ENCODE measurements around the gene GK. TPM values are rescaled to one million over a fixed set of nuclear protein-coding genes. Genes with fewer than 3 reads are reported as not detected.
"Not testable (repeated sequence)": the region's sequence is repeated elsewhere in the genome, so short reads cannot be mapped to it uniquely, and the experiment has no call there.

The GK gene
- total RNA-seq, 1 donor from 2014 or later, result 71.1 TPM

GRCh38 chrX:30635630-30636029 lies 17.6 kb upstream of the GK start:
- H3K4me3 Mint-ChIP-seq, result no peak overlapping the region
- intact Hi-C loops (cut with micrococcal nuclease), result loop anchor here (1.0 to 5.0 kb wide), 2 partner anchors 42 to 78 kb away; no protein-coding TSS in a partner anchor
- no peaks in the 10 kb centered on the region for H3K9me3 Mint-ChIP-seq
- DNase-seq (ENCODE audit: low spot score), result no peak
- no peaks in the 10 kb centered on the region for H3K36me3 Mint-ChIP-seq (ENCODE audit: low read depth)
- no peaks in the 10 kb centered on the region for H3K27me3 Mint-ChIP-seq (ENCODE audit: insufficient read depth)
- no peak overlapping the region for H3K27ac Mint-ChIP-seq
- H3K4me1 Mint-ChIP-seq (ENCODE audit: low read depth), result peaks cover 2% of the 10 kb centered on the region

GRCh38 chrX:30637874-30638815 lies 15.1 kb upstream of the GK start:
- H3K9me3 Mint-ChIP-seq, result no peaks in the 10 kb centered on the region
- H3K27ac Mint-ChIP-seq, result peak overlapping the region; percentile 58
- H3K36me3 Mint-ChIP-seq (ENCODE audit: low read depth), result peaks cover 7% of the 10 kb centered on the region
- DNase-seq (ENCODE audit: low spot score), result no peak
- H3K4me3 Mint-ChIP-seq, result no peak overlapping the region
- intact Hi-C loops (cut with micrococcal nuclease), result loop anchor here (5.0 kb wide), 1 partner anchor 39 kb away; no protein-coding TSS in a partner anchor
- H3K4me1 Mint-ChIP-seq (ENCODE audit: low read depth), result peaks cover 26% of the 10 kb centered on the region
- no peaks in the 10 kb centered on the region for H3K27me3 Mint-ChIP-seq (ENCODE audit: insufficient read depth)

- H3K4me1 Mint-ChIP-seq (ENCODE audit: low read depth), result peaks cover 32% of the 10 kb centered on the region
- H3K36me3 Mint-ChIP-seq (ENCODE audit: low read depth); H3K27ac Mint-ChIP-seq; H3K4me3 Mint-ChIP-seq; DNase-seq (ENCODE audit: low spot score); H3K9me3 Mint-ChIP-seq; H3K27me3 Mint-ChIP-seq (ENCODE audit: insufficient read depth): not testable (repeated sequence)
- intact Hi-C loops (cut with micrococcal nuclease), result loop anchor here (5.0 kb wide), 1 partner anchor 38 kb away; no protein-coding TSS in a partner anchor
Measured at GRCh38 chrX:30639702-30640101, 13.5 kb upstream of the GK start.

- H3K4me3 Mint-ChIP-seq, result no peak overlapping the region
- intact Hi-C loops (cut with micrococcal nuclease), result loop anchor here (1.0 kb wide), 1 partner anchor 17 kb away; no protein-coding TSS in a partner anchor
- peak overlapping the region; percentile 99 for H3K27ac Mint-ChIP-seq
Measured at GRCh38 chrX:30642642-30643041, 10.6 kb upstream of the GK start.

GRCh38 chrX:30643313-30643821 lies 9.9 kb upstream of the GK start:
- H3K36me3 Mint-ChIP-seq (ENCODE audit: low read depth), result peaks cover 7% of the 10 kb centered on the region
- intact Hi-C loops (cut with micrococcal nuclease), result loop anchor here (1.0 kb wide), 1 partner anchor 16 kb away; no protein-coding TSS in a partner anchor
- peaks cover 38% of the 10 kb centered on the region for H3K4me1 Mint-ChIP-seq (ENCODE audit: low read depth)
- no peak for DNase-seq (ENCODE audit: low spot score)
- no peaks in the 10 kb centered on the region for H3K27me3 Mint-ChIP-seq (ENCODE audit: insufficient read depth)
- peak overlapping the region; percentile 99 for H3K27ac Mint-ChIP-seq
- H3K9me3 Mint-ChIP-seq, result no peaks in the 10 kb centered on the region
- peak overlapping the region; percentile 22 for H3K4me3 Mint-ChIP-seq

More at GRCh38 chrX:30642642-30643041, 10.6 kb upstream of the GK start:
- Mint-ChIP-seq H3K4me1 (ENCODE audit: low read depth) (peaks cover 35% of the 10 kb centered on the region), H3K27me3 (ENCODE audit: insufficient read depth) (no peaks in the 10 kb centered on the region), H3K36me3 (ENCODE audit: low read depth) (peaks cover 7% of the 10 kb centered on the region), H3K9me3 (no peaks in the 10 kb centered on the region)
- no peak for DNase-seq (ENCODE audit: low spot score)

- no peaks in the 10 kb centered on the region for H3K27me3 Mint-ChIP-seq (ENCODE audit: insufficient read depth)
- intact Hi-C loops (cut with micrococcal nuclease), result loop anchor here (1.0 to 10.0 kb wide), 5 partner anchors 9 to 445 kb away; no protein-coding TSS in a partner anchor
- H3K4me1 Mint-ChIP-seq (ENCODE audit: low read depth), result peaks cover 34% of the 10 kb centered on the region
- H3K4me3 Mint-ChIP-seq, result peak overlapping the region; percentile 45
- H3K36me3 Mint-ChIP-seq (ENCODE audit: low read depth), result peaks cover 4% of the 10 kb centered on the region
- H3K27ac Mint-ChIP-seq, result peak overlapping the region; percentile 97
- DNase-seq (ENCODE audit: low spot score), result peak; percentile 21
- no peaks in the 10 kb centered on the region for H3K9me3 Mint-ChIP-seq
Measured at GRCh38 chrX:30649859-30650258, 3.4 kb upstream of the GK start.

GRCh38 chrX:30652527-30653414 lies 452 bp upstream of the GK start:
- Mint-ChIP-seq H3K27ac (peak overlapping the region; percentile 97), H3K36me3 (ENCODE audit: low read depth) (peaks cover 10% of the 10 kb centered on the region), H3K4me3 (peak overlapping the region; percentile 95), H3K27me3 (ENCODE audit: insufficient read depth) (no peaks in the 10 kb centered on the region), H3K4me1 (ENCODE audit: low read depth) (peaks cover 49% of the 10 kb centered on the region), H3K9me3 (no peaks in the 10 kb centered on the region)
- DNase-seq (ENCODE audit: low spot score), result peak; percentile 89
- intact Hi-C loops (cut with micrococcal nuclease), result loop anchor here (1.0 to 10.0 kb wide), 3 partner anchors 75 to 442 kb away; partner anchors contain the start of gene TASL

GRCh38 chrX:30654386-30654785 lies 1.2 kb downstream of the GK start:
- DNase-seq (ENCODE audit: low spot score); H3K9me3 Mint-ChIP-seq; H3K27me3 Mint-ChIP-seq (ENCODE audit: insufficient read depth): not testable (repeated sequence)
- Mint-ChIP-seq H3K4me3 (peak overlapping the region; percentile 95), H3K4me1 (ENCODE audit: low read depth) (peaks cover 53% of the 10 kb centered on the region), H3K27ac (peak overlapping the region; percentile 96), H3K36me3 (ENCODE audit: low read depth) (peaks cover 14% of the 10 kb centered on the region)
- intact Hi-C loops (cut with micrococcal nuclease), result loop anchor here (5.0 to 10.0 kb wide), 2 partner anchors 403 to 440 kb away; no protein-coding TSS in a partner anchor

GRCh38 chrX:30654989-30655607 lies 1.9 kb downstream of the GK start:
- intact Hi-C loops (cut with micrococcal nuclease), result loop anchor here (5.0 to 10.0 kb wide), 2 partner anchors 402 to 440 kb away; no protein-coding TSS in a partner anchor
- Mint-ChIP-seq H3K27ac (peak overlapping the region; percentile 90), H3K9me3 (no peaks in the 10 kb centered on the region), H3K4me3 (peak overlapping the region; percentile 95), H3K27me3 (ENCODE audit: insufficient read depth) (no peaks in the 10 kb centered on the region), H3K36me3 (ENCODE audit: low read depth) (peaks cover 14% of the 10 kb centered on the region), H3K4me1 (ENCODE audit: low read depth) (peaks cover 48% of the 10 kb centered on the region)
- DNase-seq (ENCODE audit: low spot score), result no peak

- H3K4me3 Mint-ChIP-seq, result peak overlapping the region; percentile 95
- intact Hi-C loops (cut with micrococcal nuclease), result loop anchor here (10.0 kb wide), 1 partner anchor 439 kb away; no protein-coding TSS in a partner anchor
Measured at GRCh38 chrX:30655991-30656390, 2.8 kb downstream of the GK start.

GRCh38 chrX:30657196-30658161 lies 4.3 kb downstream of the GK start:
- intact Hi-C loops (cut with micrococcal nuclease), result loop anchor here (2.0 to 10.0 kb wide), 2 partner anchors 231 to 437 kb away; partner anchors contain the start of gene TAB3
- Mint-ChIP-seq H3K27me3 (ENCODE audit: insufficient read depth) (no peaks in the 10 kb centered on the region), H3K9me3 (no peaks in the 10 kb centered on the region), H3K36me3 (ENCODE audit: low read depth) (peaks cover 20% of the 10 kb centered on the region), H3K4me1 (ENCODE audit: low read depth) (peaks cover 46% of the 10 kb centered on the region), H3K4me3 (peak overlapping the region; percentile 50), H3K27ac (peak overlapping the region; percentile 69)
- no peak for DNase-seq (ENCODE audit: low spot score)

More at GRCh38 chrX:30655991-30656390, 2.8 kb downstream of the GK start:
- H3K36me3 Mint-ChIP-seq (ENCODE audit: low read depth), result peaks cover 14% of the 10 kb centered on the region
- no peaks in the 10 kb centered on the region for H3K27me3 Mint-ChIP-seq (ENCODE audit: insufficient read depth)
- peak overlapping the region; percentile 90 for H3K27ac Mint-ChIP-seq
- H3K4me1 Mint-ChIP-seq (ENCODE audit: low read depth), result peaks cover 52% of the 10 kb centered on the region
- no peak for DNase-seq (ENCODE audit: low spot score)
- no peaks in the 10 kb centered on the region for H3K9me3 Mint-ChIP-seq

All from activated T-helper 1 cell treated with anti-CD3 and anti-CD28 coated beads, Interleukin-12 subunit alpha, Interleukin-12 subunit beta, Interleukin-2, Interleukin-4 antibody, amounts not matched to agents 30 ng/mL and 10 ng/mL and 1 ng/mL, durations not matched to agents 14 hours and 24 hours and 36 hours (primary cell).